HG03460 (cell line): ENCODE results near the gene TGIF2.

Source experiments
- ATAC-seq: cut with Tn5 transposase; IDR thresholded peaks from one replicate; pipeline ENCODE4 v1.9.1; 2021; ENCODE audit not compliant: unreplicated experiment

Gene TGIF2

DNA sequence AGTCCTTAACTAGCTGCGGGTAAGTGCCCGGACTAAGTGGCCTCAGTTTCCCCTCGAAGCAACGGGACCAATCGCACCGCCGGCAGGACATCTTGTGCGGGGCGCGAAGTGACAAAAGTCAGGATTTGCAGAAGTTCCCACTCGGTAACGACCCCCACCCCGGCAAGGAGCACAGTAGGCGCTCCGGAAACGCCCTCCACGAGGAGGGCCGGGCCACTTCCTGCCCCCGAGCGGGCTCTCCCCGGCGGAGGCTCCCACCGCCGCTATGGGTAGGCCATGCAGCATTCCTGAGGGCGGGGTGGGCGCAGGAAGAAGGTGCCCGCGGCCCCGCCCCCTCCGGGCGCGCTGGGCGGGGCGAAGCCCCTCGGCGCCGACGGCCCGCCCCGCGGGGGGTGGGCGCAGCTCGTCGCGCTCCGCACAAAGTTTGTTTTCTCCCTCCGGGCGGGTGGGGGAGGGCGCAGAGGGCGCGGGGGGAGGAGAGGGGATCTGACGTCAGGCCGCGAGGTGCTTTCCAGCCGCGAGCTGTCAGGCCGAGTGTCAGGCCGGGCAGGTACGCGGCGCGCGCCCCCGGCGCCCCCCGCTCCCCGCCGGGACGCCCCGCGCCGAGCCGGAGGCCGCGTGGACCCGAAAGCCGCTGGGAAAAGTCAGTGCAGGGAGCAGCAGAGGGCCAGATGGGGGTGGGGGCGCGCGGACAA is at the start of gene TGIF2:
TSS of gene TGIF2 (plus strand) at position 495 of the 695 bp plus-strand sequence. CDS start 5,178 bp downstream, outside the sequence.
- peak; percentile 57 for ATAC-seq

DNA sequence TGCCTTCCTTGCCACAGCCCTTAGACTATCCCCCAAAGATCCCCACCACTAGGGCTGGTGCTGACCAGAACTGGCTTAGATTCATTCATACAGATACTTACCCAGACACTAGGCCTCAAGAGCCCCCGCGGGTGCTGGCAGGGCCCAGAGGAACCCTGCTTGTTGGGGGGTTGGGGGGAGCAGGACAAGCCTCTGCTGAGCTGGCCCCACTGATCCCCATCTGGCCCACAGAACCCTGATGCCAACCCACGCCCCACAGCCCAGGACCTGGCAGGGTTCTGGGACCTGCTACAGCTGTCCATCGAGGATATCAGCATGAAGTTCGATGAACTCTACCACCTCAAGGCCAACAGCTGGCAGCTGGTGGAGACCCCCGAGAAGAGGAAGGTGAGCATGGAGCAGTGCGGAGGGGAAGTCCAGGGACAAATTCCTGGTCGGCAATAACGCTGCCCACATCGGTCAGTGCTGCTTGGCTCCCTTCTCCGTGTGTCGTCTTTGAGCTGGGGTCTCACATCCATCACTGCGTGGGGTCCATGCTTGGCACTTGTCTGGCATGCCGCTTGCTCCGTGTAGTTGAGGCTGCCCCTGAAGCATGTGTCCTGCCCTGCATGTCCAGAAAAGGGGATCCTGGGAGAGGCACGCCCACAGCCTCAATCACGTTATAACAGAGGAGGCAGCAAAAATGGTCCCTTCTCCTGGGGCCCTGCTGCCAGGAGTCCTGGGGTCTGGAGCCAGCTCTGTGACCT is 47.6 kb upstream of the TGIF2 start:
- no peak for ATAC-seq

DNA sequence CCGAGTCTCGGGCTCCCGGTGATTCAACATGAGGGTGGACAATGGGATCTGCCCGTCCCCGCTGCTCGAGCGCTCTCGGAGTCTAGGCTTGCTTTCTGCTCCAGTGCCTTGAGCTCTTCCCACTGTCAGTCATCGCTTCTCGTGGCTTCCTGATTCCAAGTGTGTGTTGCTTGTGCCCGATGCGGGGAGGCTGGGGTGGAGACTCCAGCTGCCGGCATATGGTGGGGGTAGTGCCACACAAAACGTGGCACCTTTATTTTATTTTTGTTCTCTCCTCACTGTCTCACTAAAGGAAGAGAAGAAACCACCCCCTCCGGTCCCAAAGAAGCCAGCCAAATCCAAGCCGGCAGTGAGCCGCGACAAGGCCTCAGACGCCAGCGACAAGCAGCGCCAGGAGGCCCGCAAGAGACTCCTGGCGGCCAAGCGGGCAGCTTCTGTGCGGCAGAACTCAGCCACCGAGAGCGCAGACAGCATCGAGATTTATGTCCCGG is 46.8 kb upstream of the TGIF2 start:
- no peak for ATAC-seq

DNA sequence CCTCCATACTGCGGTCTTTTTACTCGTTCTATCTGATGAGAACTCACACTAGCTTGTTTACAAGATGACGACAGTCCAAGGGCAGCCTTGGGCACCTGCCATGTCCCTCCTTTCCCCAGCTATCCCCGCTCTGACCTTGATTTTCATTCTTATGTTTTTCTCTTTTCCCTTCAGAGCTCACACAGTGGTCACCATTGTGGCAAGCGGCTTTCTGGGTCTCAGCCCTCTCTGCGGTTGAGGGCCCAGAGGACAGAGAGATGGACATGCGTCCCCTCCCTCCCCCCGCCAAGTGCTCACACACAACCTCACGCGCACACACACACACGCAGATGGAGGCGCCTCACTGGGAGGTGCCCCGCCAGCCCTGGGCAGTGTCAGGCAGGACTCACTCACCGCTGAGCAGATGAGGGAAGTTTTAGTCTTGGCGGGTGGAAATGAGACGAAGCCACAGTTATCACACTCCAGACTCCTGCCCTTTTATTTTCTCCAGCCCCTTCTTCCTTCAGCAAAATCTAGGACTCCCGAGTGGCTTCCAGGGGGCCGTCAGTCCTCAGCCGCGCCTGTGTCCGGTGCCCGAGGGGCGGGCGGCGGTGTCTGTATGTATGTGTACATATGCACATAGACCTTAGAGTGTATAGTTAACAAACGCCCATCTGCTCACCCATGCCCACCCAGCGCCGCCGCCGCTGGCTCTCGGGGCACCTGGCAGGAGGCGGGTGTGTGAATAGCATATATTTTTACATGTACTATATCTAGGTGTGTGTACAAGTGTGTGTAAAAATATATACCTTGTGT is 45.9 kb upstream of the TGIF2 start:
- no peak for ATAC-seq

DNA sequence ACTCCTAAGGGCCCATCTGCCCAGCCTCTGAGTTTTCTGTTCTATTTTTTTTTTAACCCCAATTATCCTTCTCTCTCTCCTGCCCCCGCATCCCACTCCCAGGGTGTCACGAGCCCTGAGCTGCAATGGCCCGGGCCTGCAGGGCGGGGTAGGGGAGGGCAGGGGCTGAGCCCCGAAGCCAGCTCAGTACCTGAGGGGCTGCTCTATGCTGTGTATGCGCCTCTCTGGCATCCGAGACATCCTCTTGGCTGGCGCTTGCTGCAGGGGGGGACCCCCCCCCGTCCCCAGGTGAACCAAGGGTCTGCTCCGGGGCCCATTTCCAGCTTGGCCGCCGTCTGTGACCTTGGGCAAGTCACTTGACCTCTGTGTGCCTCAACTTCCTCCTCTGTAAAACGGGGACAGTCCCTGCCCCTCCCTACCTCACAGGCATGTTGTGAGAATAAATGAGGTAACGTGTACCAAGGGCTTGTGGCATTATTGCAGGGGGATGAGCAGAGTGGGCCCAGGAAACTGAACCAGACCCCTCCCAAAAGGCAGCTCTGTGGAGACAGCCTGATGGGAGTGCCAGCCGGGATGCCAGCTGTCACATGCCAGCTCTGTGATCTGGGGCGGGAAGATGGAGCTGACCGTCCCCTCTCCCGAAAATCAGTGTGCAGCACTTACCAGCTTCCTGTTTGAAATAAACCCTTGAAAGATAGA is 45.1 kb upstream of the TGIF2 start:
- ATAC-seq, result no peak

DNA sequence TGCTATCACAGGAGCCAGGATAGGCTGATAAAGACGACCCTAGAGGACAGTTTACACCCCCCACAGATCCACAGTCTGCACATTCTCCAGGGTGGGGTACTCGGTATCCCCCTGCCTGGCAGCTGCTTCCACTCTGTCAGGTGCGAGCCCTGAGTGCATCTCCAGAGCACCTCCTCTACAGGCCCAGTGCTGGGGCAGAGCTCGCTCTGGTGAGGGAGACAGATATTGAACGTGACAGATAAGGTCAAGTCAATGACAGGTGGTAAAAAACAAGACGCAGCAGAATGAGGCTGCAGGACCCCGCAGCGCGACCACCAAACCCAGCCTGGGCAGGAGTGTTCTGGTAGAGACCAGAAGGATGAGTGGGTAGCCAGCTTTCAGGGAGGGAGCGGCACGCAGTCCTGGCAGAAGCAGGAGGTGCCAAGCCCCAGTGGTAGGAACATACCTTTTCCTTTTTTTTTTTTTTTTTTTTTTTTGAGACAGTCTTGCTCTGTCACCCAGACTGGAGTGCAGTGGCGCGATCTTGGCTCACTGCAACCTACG is 44.5 kb upstream of the TGIF2 start:
- ATAC-seq, result no peak

DNA sequence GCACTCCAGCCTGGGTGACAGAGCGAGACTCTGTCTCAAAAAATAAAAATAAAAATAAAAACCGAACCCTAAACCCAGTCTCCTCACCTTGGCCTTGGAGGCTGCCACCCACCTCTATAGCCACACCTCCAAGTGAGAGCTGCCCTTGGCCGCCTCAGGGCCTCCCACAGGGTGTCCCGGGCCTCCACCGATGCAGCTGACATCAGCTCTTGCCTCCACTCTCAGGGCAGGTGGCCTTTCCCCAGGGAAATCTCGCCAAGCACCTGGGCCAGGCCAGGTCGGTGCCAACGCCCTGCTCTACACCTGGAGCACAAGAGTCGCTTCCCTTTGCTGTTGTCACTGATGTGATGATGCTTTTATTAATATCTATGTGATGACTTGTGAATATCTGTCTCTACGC is 41.0 kb upstream of the TGIF2 start:
- ATAC-seq, result no peak

DNA sequence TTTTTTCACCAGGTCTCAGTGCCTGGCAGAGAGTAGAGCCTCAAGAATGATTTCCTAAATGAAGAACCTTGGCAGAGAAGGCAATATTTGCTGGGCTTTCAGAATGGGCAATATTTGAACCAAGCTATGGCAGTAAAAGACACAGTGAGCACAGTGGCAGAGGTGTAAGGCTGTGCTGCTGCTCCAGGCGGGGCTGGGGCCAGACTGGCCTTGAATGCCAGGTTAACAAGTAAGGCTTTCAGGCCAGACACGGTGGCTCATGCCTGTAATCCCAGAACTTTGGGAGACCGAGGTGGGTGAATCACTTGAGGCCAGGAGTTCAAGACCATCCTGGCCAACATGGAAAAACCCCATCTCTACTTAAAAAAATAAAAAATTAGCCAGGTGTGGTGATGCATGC is 40.6 kb upstream of the TGIF2 start:
- ATAC-seq, result no peak

DNA sequence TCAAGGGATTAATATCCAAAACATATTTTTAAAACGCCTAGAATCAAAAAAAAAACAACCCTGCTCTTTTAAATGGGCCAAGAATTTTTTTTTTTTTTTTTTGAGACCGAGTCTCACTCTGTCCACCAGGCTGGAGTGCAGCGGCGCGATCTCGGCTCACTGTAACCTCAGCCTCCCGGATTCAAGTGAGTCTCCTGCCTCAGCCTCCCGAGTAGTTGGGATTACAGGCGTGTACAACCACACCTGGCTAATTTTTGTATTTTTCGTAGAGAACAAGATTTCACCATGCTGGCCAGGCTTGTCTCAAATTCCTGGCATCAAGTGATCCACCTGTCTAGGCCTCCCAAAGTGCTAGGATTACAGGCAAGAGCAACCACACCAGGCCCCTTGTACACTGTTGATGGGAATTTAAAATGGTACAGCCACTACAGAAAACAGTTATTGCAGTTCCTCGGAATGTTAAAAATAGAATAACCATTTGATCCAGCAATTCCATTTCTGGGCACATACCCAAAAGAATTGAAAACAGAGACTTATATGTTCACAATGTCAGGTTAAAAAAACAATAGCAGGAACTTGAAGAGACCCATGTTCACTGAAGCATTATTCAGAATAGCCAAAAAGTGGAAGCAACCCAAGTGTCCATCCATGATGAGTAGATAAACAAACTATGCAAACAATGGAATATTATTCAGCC is 35.2 kb upstream of the TGIF2 start:
- ATAC-seq, result no peak

DNA sequence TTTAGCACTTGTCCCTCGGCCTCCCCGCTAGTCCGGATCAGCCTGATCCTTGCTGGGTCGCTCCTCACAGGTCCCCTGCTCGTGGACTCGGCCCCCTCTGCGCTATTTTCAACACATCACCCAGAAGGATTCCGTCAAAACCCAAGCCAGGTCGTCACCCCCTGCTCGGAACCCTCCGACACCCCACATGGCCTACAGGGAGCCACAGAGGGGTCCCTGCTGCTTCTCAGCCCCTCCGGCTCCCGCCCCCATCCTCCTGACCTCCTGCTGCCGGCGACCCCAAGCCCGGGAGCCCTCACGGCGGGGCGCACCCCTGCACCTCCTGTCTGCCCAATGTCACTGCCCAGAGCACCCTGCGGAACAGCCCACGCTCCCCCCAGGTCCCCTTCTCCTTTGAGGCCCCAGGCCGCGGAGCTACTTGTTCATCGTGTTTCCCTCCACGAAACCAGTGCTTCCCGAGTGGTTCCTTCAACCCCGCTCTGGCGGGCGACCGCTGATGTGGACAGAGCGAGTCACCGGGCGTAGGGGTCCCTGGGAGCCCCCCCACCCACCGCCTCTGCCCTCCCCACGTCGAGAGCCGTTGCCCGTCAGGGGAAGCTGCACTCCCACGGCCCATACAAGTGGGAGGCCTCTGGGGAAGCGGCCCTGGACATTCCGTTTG is 32.7 kb upstream of the TGIF2 start:
- no peak for ATAC-seq

DNA sequence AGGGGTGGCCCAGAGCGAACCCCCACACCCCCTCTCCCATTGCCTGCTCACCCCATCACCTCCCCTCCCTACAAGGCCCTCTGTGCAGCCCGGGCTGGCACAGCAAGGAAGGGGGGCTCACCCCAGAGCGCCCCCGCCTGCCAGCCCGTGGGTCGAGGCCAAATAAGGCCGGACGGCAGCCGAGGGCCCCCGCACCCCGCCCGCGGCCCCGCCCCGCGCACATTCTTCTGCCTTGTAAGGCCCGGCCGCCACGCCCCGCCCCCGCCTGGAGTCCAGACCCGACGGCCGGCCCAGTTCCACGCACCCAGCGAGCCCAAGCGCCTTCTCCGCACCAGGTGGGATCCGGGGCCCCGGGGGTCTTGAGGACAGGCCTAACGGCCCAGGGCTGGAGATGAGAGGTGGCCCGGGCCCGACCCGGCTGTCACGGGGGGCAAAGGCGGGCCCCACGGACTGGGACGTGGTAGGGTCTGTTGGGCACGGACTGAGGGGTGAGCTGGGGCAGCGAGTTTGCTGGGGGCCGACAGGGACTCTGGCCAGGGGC is 32.1 kb upstream of the TGIF2 start, which contains the start of gene MYL9:
TSS of gene MYL9 (plus strand) at position 293 of the 541 bp plus-strand sequence. CDS start 3,366 bp downstream, outside the sequence.
- no peak for ATAC-seq

DNA sequence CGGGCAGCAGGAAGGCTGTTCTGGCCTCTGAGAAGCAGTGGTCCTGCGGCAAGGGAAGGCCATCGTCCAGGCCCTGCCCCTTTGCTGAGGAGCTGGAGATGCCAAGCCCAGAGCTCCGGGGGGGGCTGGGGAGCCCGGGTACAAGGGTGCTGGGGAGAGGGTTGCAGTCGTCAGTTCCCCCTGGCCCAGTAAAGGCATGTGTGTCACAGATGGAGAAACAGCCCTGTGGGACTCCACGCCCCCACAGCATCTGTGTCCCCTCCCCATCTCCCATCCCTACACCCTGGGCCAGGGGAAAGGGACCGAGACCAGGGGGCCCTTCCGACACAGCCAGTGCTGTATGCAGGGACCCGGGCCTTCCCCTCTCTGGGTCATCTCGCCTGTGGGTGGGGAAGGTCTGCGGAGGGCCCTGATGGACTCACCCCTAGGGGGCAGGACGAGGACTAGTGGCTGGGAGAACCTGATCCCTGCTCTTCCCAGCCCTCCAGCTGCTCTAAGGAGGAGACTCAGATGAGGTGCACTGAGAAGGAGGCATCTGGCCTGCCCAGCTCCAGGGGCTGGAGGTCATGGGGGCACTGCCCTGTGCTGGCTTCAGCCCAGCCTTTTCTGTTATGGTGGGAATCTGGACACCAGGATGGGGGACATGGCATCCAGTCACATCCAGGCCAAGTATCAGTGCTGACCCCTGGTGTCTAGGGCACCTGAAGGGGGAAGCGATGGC is 31.5 kb upstream of the TGIF2 start:
- ATAC-seq, result no peak

DNA sequence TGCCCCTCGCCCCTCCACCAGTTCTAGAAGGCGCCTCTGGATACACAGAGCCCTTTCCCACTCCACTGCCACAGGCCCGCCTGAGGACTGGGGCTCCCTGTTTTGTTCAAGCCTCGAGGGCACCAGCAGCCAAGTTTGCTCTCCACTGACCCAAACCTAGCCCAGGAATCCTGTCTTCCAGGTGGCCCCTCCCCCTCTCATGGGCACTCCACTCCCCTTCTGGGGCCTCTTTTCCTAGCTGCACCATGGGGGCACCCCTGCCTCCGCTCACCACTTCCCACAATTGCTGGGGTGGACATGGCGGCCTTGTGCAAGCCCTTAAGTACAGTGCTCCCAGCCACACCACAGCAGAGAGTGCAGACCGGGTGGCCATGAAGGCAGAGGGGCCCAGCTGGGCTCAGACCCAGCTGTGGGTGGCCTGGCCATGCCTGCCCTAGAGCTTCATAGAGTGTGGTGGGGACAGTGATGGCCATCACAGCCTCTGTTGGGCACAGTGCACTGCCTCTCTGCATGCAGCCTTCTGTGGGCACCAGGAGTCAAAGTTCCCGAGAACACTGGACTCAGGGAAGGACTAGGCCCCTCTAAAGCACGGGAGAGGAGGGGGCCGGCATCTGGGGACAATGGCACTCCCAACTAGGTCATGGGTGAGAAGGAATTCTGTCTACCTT is 30.7 kb upstream of the TGIF2 start:
- no peak for ATAC-seq

DNA sequence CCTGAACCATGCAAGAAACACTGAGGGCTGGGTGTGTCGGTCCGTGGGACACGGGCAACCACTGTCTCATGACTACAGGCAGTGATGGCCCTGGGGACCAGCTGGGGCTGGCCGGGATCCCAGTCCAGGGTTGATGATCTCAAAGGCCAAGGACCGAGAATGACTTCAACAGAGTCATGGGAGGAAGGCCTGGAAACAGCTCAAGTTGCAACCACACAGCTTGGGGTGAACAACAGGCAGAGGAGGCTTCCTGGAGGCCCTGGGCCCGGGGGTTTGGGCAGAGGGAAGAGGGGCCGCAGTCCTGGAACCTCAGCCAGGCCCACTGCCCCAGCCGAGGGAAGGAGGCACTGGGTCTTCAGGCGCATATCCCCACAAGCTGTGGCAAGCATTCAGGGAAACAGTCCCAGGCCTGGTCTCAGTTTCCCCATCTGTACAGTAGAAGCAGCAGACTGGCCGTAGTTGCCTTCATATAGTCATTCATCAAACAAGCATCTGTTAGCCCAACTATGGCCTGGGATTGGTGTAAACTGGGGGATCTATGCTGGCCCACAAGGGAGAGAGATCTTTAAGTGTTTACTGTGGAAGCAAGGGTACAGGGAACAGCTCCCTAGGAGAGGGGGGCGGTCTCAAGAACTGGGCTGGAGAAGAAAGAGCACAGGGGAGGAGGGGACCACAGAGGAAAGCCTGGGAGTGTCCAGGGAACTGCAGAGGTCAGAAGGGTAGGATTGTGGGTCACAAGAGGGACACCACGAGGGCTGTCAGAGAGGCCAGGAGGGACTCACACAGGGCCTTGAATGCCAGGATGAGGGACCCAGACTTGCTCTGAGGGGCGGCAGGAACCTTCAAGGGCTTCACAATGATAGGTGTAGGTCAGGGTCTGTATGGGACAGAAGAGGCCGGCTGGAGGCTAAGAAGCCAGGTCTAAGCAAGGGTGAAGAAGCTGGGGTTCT is 29.9 kb upstream of the TGIF2 start:
- ATAC-seq, result no peak

DNA sequence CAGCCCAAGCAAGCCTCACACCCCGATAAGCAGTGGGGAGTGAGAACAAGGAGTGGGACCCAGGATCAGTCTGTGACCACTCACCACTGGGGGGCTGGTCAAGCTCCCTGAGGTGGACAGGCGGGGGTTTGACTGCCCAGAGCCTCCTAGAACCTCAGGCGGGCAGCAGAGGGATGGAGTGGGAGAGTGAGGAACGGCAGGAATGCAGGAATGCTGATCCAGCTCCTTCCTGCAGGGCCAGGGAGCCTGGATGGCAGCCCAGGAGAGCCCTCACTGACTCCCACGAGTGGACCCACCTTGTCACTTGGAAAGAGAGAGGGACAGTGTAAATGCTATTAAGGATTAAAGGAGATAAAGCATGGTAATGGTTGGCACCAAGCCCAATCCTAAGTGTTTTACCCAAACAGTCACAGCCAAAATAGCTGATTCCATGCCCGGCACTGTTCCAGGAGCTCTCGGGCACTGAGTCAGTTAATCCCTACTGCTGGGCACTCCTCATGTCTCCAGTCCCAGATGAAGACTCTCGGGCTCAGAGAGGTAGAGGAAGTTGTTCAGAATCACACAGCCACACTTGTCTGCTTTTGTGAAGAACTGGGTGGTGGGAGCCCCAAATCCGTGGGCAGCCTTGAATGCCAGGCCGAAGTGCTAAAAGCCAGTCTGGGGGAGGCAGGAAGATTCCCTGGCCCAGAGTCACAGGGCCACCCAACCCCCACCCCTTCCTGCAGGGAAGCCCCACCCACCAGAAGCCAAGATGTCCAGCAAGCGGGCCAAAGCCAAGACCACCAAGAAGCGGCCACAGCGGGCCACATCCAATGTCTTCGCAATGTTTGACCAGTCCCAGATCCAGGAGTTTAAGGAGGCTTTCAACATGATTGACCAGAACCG is 29.0 kb upstream of the TGIF2 start:
- ATAC-seq, result no peak
